Esophagus muscularis mucosa (tissue), 4 donors: ENCODE data around the gene SYT9. TPM values are rescaled to one million over a fixed set of nuclear protein-coding genes. Genes with fewer than 3 reads are reported as not detected.

Source experiments
- DNase-seq: peaks from one replicate; pipeline ENCODE4 v3.0.0-alpha.2; 2017; ENCODE audit errors: extremely low spot score
- H3K27ac ChIP-seq, 4 donors: fragments of 200-600 bp; sonication (generic); replicated peaks in 1 of 4; 1 replicate in 3 of 4; 2 replicates in 1 of 4; pipeline ENCODE4 v1.5.1; 2016 to 2019; ENCODE audit warnings: mild to moderate bottlenecking in 1 of 4
- H3K27me3 ChIP-seq, 4 donors: fragments of 200-600 bp; sonication (generic); one replicate each; pipeline versions ENCODE4 v1.5.1 to v1.6.0; 2016 to 2019
- H3K36me3 ChIP-seq, 4 donors: fragments of 200-600 bp; sonication (generic); one replicate each; pipeline ENCODE4 v1.5.1; 2016 to 2019
- H3K4me1 ChIP-seq, 4 donors: fragments of 200-600 bp; sonication (generic); one replicate each; pipeline ENCODE4 v1.5.1; 2016 to 2019
- H3K4me3 ChIP-seq, 4 donors: fragments of 200-600 bp; sonication (generic); 1 replicate in 2 of 4; 2 replicates in 2 of 4; pipeline ENCODE4 v1.5.1; 2016 to 2019; ENCODE audit warnings: mild to moderate bottlenecking in 4 of 4, moderate library complexity in 1 of 4
- H3K9me3 ChIP-seq, 4 donors: fragments of 200-600 bp; sonication (generic); 1 replicate in 3 of 4; 2 replicates in 1 of 4; pipeline ENCODE4 v1.5.1; 2016 to 2019
- CTCF ChIP-seq, 3 experiments: fragments of 200-600 bp in 2 of 3; fragments of 450-650 bp in 1 of 3; sonication (generic) in 2 of 3; IDR thresholded peaks; one replicate each; pipeline ENCODE4 v1.5.1; 2017 to 2019; ENCODE audit warnings: antibody characterized with exemption in 3 of 3, mild to moderate bottlenecking in 2 of 3, moderate library complexity in 1 of 3
- EP300 ChIP-seq: sonication (generic); formaldehyde crosslinking; IDR thresholded peaks from one replicate; pipeline ENCODE4 v1.6.1; 2017; ENCODE audit warnings: antibody characterized with exemption
- POLR2A ChIP-seq: fragments of 450-650 bp; IDR thresholded peaks from one replicate; pipeline ENCODE4 v1.6.1; 2017; ENCODE audit warnings: antibody characterized with exemption, moderate library complexity, mild to moderate bottlenecking, low read depth
- POLR2AphosphoS5 ChIP-seq, 2 donors: sonication (generic); formaldehyde crosslinking; IDR thresholded peaks; one replicate each; pipeline ENCODE4 v1.6.1; 2017; ENCODE audit warnings: antibody characterized with exemption in 2 of 2
- WGBS: methylation state at CpG from one replicate; pipeline ENCODE4 v1.1.5; 2018; 5-methylcytosine and 5-hydroxymethylcytosine counted together
- intact Hi-C: fragments of 100-400 bp; cut with DNase I; formaldehyde crosslinking; loops from one replicate; pipeline ENCODE4 v1.15.1; 2023
- total RNA-seq, 4 donors: library from RNA; depleted of rRNA; stranded (reverse); fragments of >200 nt; gene quantifications; one replicate each; pipeline versions ENCODE4 v1.1.0 to v1.2.1, GENCODE V29; 2016

Gene SYT9
- total RNA-seq, 4 donors from 2014 or later, result 0.13 to 0.33 (median 0.29) TPM; not detected in 1

GRCh38 chr11:7427733-7428132 lies 176.0 kb downstream of the SYT9 start:
- WGBS, result 86% methylated on average over 3 of the region's 3 CpGs
- peak; percentile 66 for DNase-seq
- intact Hi-C loops, result no loop called here

GRCh38 chr11:7428196-7428595 lies 176.5 kb downstream of the SYT9 start:
- TF ChIP-seq POLR2AphosphoS5 (IDR thresholded peaks at IDR 0.05) (no peak), POLR2A (no peak), EP300 (no peak), CTCF (IDR thresholded peaks at IDR 0.05) (no peak)
- Histone ChIP-seq H3K4me1 (no peaks in the 10 kb centered on the region), H3K9me3 (no peaks in the 10 kb centered on the region), H3K4me3 (no peak overlapping the region), H3K27ac (no peak overlapping the region), H3K27me3 (no peaks in the 10 kb centered on the region), H3K36me3 (no peaks in the 10 kb centered on the region)
- intact Hi-C loops, result no loop called here
- DNase-seq, result peak; percentile 77
- 75% methylated on average over 1 of the region's 2 CpGs for WGBS

More at GRCh38 chr11:7427733-7428132, 176.0 kb downstream of the SYT9 start:
- TF ChIP-seq POLR2A (no peak), EP300 (no peak), POLR2AphosphoS5 (IDR thresholded peaks at IDR 0.05) (no peak), CTCF (IDR thresholded peaks at IDR 0.05) (no peak)
- H3K27ac ChIP-seq, result no peak overlapping the region
- no peaks in the 10 kb centered on the region for H3K9me3 ChIP-seq
- H3K36me3 ChIP-seq, result no peaks in the 10 kb centered on the region
- H3K4me3 ChIP-seq, result no peak overlapping the region
- no peaks in the 10 kb centered on the region for H3K4me1 ChIP-seq
- no peaks in the 10 kb centered on the region for H3K27me3 ChIP-seq

- intact Hi-C loops, result no loop called here
- Histone ChIP-seq H3K27ac (no peak overlapping the region), H3K4me3 (no peak overlapping the region), H3K36me3 (no peaks in the 10 kb centered on the region), H3K27me3 (no peaks in the 10 kb centered on the region), H3K9me3 (no peaks in the 10 kb centered on the region), H3K4me1 (no peaks in the 10 kb centered on the region)
- 100% methylated on average over 2 of the region's 2 CpGs for WGBS
- peak; percentile 80 for DNase-seq
- TF ChIP-seq POLR2AphosphoS5 (IDR thresholded peaks at IDR 0.05), result no peak
- TF ChIP-seq POLR2A, result no peak
- TF ChIP-seq EP300, result no peak
- no peak for TF ChIP-seq CTCF (IDR thresholded peaks at IDR 0.05)
Measured at GRCh38 chr11:7430496-7430895, 178.8 kb downstream of the SYT9 start.

- Histone ChIP-seq H3K27ac (no peak overlapping the region), H3K4me1 (no peaks in the 10 kb centered on the region), H3K36me3 (no peaks in the 10 kb centered on the region), H3K27me3 (no peaks in the 10 kb centered on the region), H3K4me3 (no peak overlapping the region), H3K9me3 (no peaks in the 10 kb centered on the region)
- TF ChIP-seq CTCF (IDR thresholded peaks at IDR 0.05) (no peak), EP300 (no peak), POLR2AphosphoS5 (IDR thresholded peaks at IDR 0.05) (no peak), POLR2A (no peak)
- 24% methylated on average over 2 of the region's 2 CpGs for WGBS
- DNase-seq, result no peak
- intact Hi-C loops, result no loop called here
Measured at GRCh38 chr11:7435176-7435575, 183.5 kb downstream of the SYT9 start.

- no peak overlapping the region for H3K4me3 ChIP-seq
- DNase-seq, result no peak
- no peak overlapping the region for H3K27ac ChIP-seq
- H3K4me1 ChIP-seq, result no peaks in the 10 kb centered on the region
- H3K27me3 ChIP-seq, result no peaks in the 10 kb centered on the region
- 74% methylated on average over 1 of the region's 1 CpG for WGBS
- no peaks in the 10 kb centered on the region for H3K9me3 ChIP-seq
- no peak for TF ChIP-seq POLR2A
- TF ChIP-seq EP300, result no peak
- no peak for TF ChIP-seq POLR2AphosphoS5 (IDR thresholded peaks at IDR 0.05)
- TF ChIP-seq CTCF (IDR thresholded peaks at IDR 0.05), result no peak
- intact Hi-C loops, result no loop called here
- H3K36me3 ChIP-seq, result no peaks in the 10 kb centered on the region
Measured at GRCh38 chr11:7436146-7436545, 184.4 kb downstream of the SYT9 start.
